Colonic mucosa (tissue), 4 donors: ENCODE results near the gene ANKRD31. TPM values are rescaled to one million over a fixed set of nuclear protein-coding genes. Genes with fewer than 3 reads are reported as not detected.
"Not testable (repeated sequence)": the region's sequence is repeated elsewhere in the genome, so short reads cannot be mapped to it uniquely, and the experiment has no call there.

Experiments
- DNase-seq: peaks from one replicate; pipeline ENCODE4 v3.0.0-alpha.2; 2020
- H3K27ac ChIP-seq: fragments of 200-600 bp; one replicate; pipeline ENCODE4 v1.8.0; 2021
- H3K27me3 ChIP-seq: fragments of 200-600 bp; one replicate; pipeline ENCODE4 v1.8.0; 2021
- H3K36me3 ChIP-seq: fragments of 200-600 bp; one replicate; pipeline ENCODE4 v1.8.0; 2021
- H3K4me1 ChIP-seq: fragments of 200-600 bp; one replicate; pipeline ENCODE4 v1.8.0; 2021; ENCODE audit warnings: mild to moderate bottlenecking
- H3K4me3 ChIP-seq: fragments of 200-600 bp; one replicate; pipeline ENCODE4 v1.8.0; 2021
- H3K9ac ChIP-seq, 2 donors: one replicate each; pipeline ENCODE4 v1.7.0; 2013; ENCODE audit warnings: control low read depth in 2 of 2, low read depth in 2 of 2, low read length in 2 of 2
- H3K9me3 ChIP-seq: fragments of 200-600 bp; one replicate; pipeline ENCODE4 v1.8.0; 2021
- CTCF ChIP-seq: fragments of 200-600 bp; IDR thresholded peaks from one replicate; pipeline ENCODE4 v1.8.0; 2022; ENCODE audit warnings: antibody characterized with exemption, mild to moderate bottlenecking
- intact Hi-C: fragments of 100-400 bp; cut with DNase I; formaldehyde crosslinking; loops from one replicate; pipeline ENCODE4 v1.14.1; 2022
- total RNA-seq, 2 donors: library from RNA; stranded (reverse); fragmentation: NEBNext Ultra II Directional in 1 of 2; extraction: Animal tissue kit (Norgen Biotek cat#: 25700) in 1 of 2; gene quantifications; one replicate each; pipeline ENCODE4 v1.2.1, GENCODE V29; 2021
- donor health status: healthy.
- donor health status: DM: no; HTN: no; CAD: no.
- donor health status: DM: no; HTN: no; CAD: no.

The ANKRD31 gene
- total RNA-seq, 2 donors from 2014 or later = 0.05 TPM

- Histone ChIP-seq H3K9ac (no peak overlapping the region), H3K4me1 (no peaks in the 10 kb centered on the region), H3K27ac (no peak overlapping the region), H3K4me3 (no peak overlapping the region), H3K36me3 (no peaks in the 10 kb centered on the region), H3K27me3 (no peaks in the 10 kb centered on the region), H3K9me3 (no peaks in the 10 kb centered on the region)
- intact Hi-C loops = no loop called here
- no peak for TF ChIP-seq CTCF
- no peak for DNase-seq
These were observed 147.5 kb downstream of the ANKRD31 start for GRCh38 chr5:75089137-75089536.

- intact Hi-C loops = no loop called here
- H3K9ac ChIP-seq = no peak overlapping the region
- no peak for TF ChIP-seq CTCF
These were observed 148.0 kb downstream of the ANKRD31 start for GRCh38 chr5:75088648-75089047.

GRCh38 chr5:75081510-75081909 is 155.2 kb downstream of the ANKRD31 start:
- intact Hi-C loops = no loop called here
- H3K27me3 ChIP-seq = no peaks in the 10 kb centered on the region
- DNase-seq = no peak
- no peaks in the 10 kb centered on the region for H3K36me3 ChIP-seq
- no peak overlapping the region for H3K27ac ChIP-seq
- TF ChIP-seq CTCF = no peak
- H3K4me1 ChIP-seq = no peaks in the 10 kb centered on the region
- no peaks in the 10 kb centered on the region for H3K9me3 ChIP-seq
- H3K9ac ChIP-seq = no peak overlapping the region
- no peak overlapping the region for H3K4me3 ChIP-seq

More at GRCh38 chr5:75088648-75089047, 148.0 kb downstream of the ANKRD31 start:
- no peaks in the 10 kb centered on the region for H3K9me3 ChIP-seq
- no peaks in the 10 kb centered on the region for H3K4me1 ChIP-seq
- no peak overlapping the region for H3K4me3 ChIP-seq
- no peaks in the 10 kb centered on the region for H3K36me3 ChIP-seq
- DNase-seq = no peak
- no peaks in the 10 kb centered on the region for H3K27me3 ChIP-seq
- no peak overlapping the region for H3K27ac ChIP-seq

GRCh38 chr5:75079346-75079745 is 157.3 kb downstream of the ANKRD31 start:
- not testable (repeated sequence) for H3K9me3 ChIP-seq, H3K27me3 ChIP-seq

GRCh38 chr5:75078027-75078426 is 158.7 kb downstream of the ANKRD31 start:
- Histone ChIP-seq H3K27ac (no peak overlapping the region), H3K4me1 (no peaks in the 10 kb centered on the region), H3K27me3 (no peaks in the 10 kb centered on the region), H3K9me3 (no peaks in the 10 kb centered on the region), H3K4me3 (no peak overlapping the region), H3K36me3 (no peaks in the 10 kb centered on the region), H3K9ac (no peak overlapping the region)
- intact Hi-C loops = no loop called here
- no peak for DNase-seq
- TF ChIP-seq CTCF = no peak

More at GRCh38 chr5:75079346-75079745, 157.3 kb downstream of the ANKRD31 start:
- intact Hi-C loops, H3K4me3 ChIP-seq, H3K9ac ChIP-seq, H3K4me1 ChIP-seq, H3K36me3 ChIP-seq, DNase-seq, H3K27ac ChIP-seq: not testable (repeated sequence)

- TF ChIP-seq CTCF = no peak
- no peak overlapping the region for H3K4me3 ChIP-seq
- no peaks in the 10 kb centered on the region for H3K27me3 ChIP-seq
- no peak overlapping the region for H3K9ac ChIP-seq
- no peak for DNase-seq
- no peaks in the 10 kb centered on the region for H3K9me3 ChIP-seq
- no peaks in the 10 kb centered on the region for H3K36me3 ChIP-seq
- H3K27ac ChIP-seq = no peak overlapping the region
- H3K4me1 ChIP-seq = no peaks in the 10 kb centered on the region
- intact Hi-C loops = no loop called here
These were observed 164.6 kb downstream of the ANKRD31 start for GRCh38 chr5:75072061-75072460.
